Measurements from ENCODE around the gene ROGDI. TPM values are rescaled to one million over a fixed set of nuclear protein-coding genes. Genes with fewer than 3 reads are reported as not detected.
A peak's percentile ranks its signal among the peaks of the same experiment; 100 is the strongest.

The ROGDI gene
- total and polyA plus RNA-seq, 9 of the 15 experiments (the other 6 are each of a cell fraction or from before 2014, with no cell fraction given) = 0.97 to 37.3 (median 16.5) TPM

GRCh38 chr16:4780235-4780634 is 22.2 kb downstream of the ROGDI start (continued):
- TF ChIP-seq ZBTB40 (IDR thresholded peaks at IDR 0.05) = peak; percentile 99
- TF ChIP-seq ZBTB40 (CRISPR knock-in tag; IDR thresholded peaks at IDR 0.05) = peak; percentile 98
- TF ChIP-seq ARID1B (IDR thresholded peaks at IDR 0.05) = peak; percentile 32; the same call in 1 of the 2 replicates

All from K562 (cell line).